Endothelial cell of umbilical vein (primary cell): Measurements from ENCODE around the gene JAZF1. TPM values are rescaled to one million over a fixed set of nuclear protein-coding genes. Genes with fewer than 3 reads are reported as not detected.

Experiments used
- BruUV-seq: library from RNA; stranded (reverse); fragments of 400-500 nt; replicated peaks from 2 replicates; lab custom pipeline; 2021; lab: Mats Ljungman, UMichigan
- CTCF ChIA-PET: fragments of 300-600, 350-600 bp; sonication (Branson Sonifier 250); formaldehyde crosslinking; loops from one replicate; lab custom pipeline; 2021; ENCODE audit warnings: antibody characterized with exemption, inconsistent platforms; lab: Charles Lee
- POLR2A ChIA-PET: fragments of 300-600, 350-600 bp; sonication (Branson Sonifier 250); formaldehyde crosslinking; loops from one replicate; lab custom pipeline; 2021; ENCODE audit warnings: antibody characterized with exemption, inconsistent platforms; lab: Charles Lee
- DNase-seq: peaks from one replicate; pipeline ENCODE4 v3.0.0-alpha.2; 2011; ENCODE audit warnings: low read depth, low spot score
- FAIRE-seq: peaks from 2 replicates; lab custom pipeline; 2011; peaks lifted over from hg19 to GRCh38; lab: Jason Lieb, UNC
- H2AFZ ChIP-seq: 2 replicates; pipeline ENCODE4 v1.6.0; 2012; ENCODE audit warnings: low read depth, low read length, control low read depth, inconsistent platforms
- H3K27ac ChIP-seq: 2 replicates; pipeline ENCODE4 v1.5.1; 2011; ENCODE audit warnings: low read depth, mild to moderate bottlenecking, control low read depth, low read length, moderate library complexity; ENCODE audit not compliant: insufficient read depth
- H3K27me3 ChIP-seq, 2 experiments: 2 replicates each; pipeline versions ENCODE4 v1.6.0 to v1.6.1; 2011; ENCODE audit warnings: low read length in 2 of 2, mixed read lengths in 1 of 2; ENCODE audit not compliant: control insufficient read depth in 2 of 2, insufficient read depth in 2 of 2
- H3K36me3 ChIP-seq, 2 experiments: 2 replicates in 1 of 2; 3 replicates in 1 of 2; pipeline ENCODE4 v1.5.1; 2011; ENCODE audit warnings: low read length in 2 of 2, mild to moderate bottlenecking in 1 of 2, moderate library complexity in 1 of 2; ENCODE audit not compliant: control insufficient read depth in 2 of 2, insufficient read depth in 2 of 2; ENCODE audit errors: extremely low read depth in 1 of 2
- H3K4me1 ChIP-seq: 3 replicates; pipeline ENCODE4 v1.5.1; 2011; ENCODE audit warnings: mild to moderate bottlenecking, low read length; ENCODE audit not compliant: control insufficient read depth, insufficient read depth; ENCODE audit errors: extremely low read depth
- H3K4me2 ChIP-seq: 2 replicates; pipeline ENCODE4 v1.6.1; 2011; ENCODE audit warnings: low read length, control low read depth, mixed read lengths; ENCODE audit not compliant: insufficient read depth
- H3K4me3 ChIP-seq, 3 experiments: fragments of 200-600 bp in 1 of 3; sonication (generic), shearing (Covaris generic) in 1 of 3; replicated peaks in 1 of 3; 2 replicates each; pipeline ENCODE4 v1.5.1; 2011 to 2016; ENCODE audit warnings: control low read depth in 3 of 3, low read length in 3 of 3, mild to moderate bottlenecking in 2 of 3, inconsistent platforms in 1 of 3, low read depth in 1 of 3, moderate library complexity in 1 of 3; ENCODE audit not compliant: insufficient read depth in 1 of 3
- H3K79me2 ChIP-seq: 2 replicates; pipeline ENCODE4 v1.6.0; 2012; ENCODE audit warnings: low read length, inconsistent platforms; ENCODE audit not compliant: control insufficient read depth, insufficient read depth
- H3K9ac ChIP-seq: replicated peaks from 2 replicates; pipeline ENCODE3; 2011; ENCODE audit warnings: low read length, control low read depth; ENCODE audit not compliant: insufficient read depth; ENCODE audit errors: extremely low read depth
- H3K9me1 ChIP-seq: replicated peaks from 3 replicates; pipeline ENCODE4 v1.6.0; 2011; ENCODE audit warnings: mild to moderate bottlenecking, low read length; ENCODE audit not compliant: control insufficient read depth, insufficient read depth; ENCODE audit errors: extremely low read depth
- H3K9me3 ChIP-seq: replicated peaks from 2 replicates; pipeline ENCODE4 v1.5.1; 2012; ENCODE audit warnings: low read length, inconsistent platforms; ENCODE audit not compliant: control insufficient read depth, insufficient read depth
- H4K20me1 ChIP-seq: replicated peaks from 2 replicates; pipeline ENCODE3; 2011; ENCODE audit warnings: mild to moderate bottlenecking, low read length; ENCODE audit not compliant: control insufficient read depth, insufficient read depth; ENCODE audit errors: extremely low read depth
- CTCF ChIP-seq, 2 donors: IDR thresholded peaks; 1 replicate in 1 of 2; 2 replicates in 1 of 2; pipeline ENCODE4 v1.5.1; 2011; ENCODE audit warnings: low read length in 2 of 2, mild to moderate bottlenecking in 2 of 2, moderate library complexity in 2 of 2, control low read depth in 1 of 2, inconsistent platforms in 1 of 2, low read depth in 1 of 2; ENCODE audit not compliant: insufficient read depth in 1 of 2; ENCODE audit errors: extremely low read depth in 1 of 2
- EZH2 ChIP-seq: IDR thresholded peaks from 2 replicates; pipeline ENCODE4 v1.6.1; 2012; ENCODE audit warnings: borderline replicate concordance, low read depth, mild to moderate bottlenecking, moderate library complexity, low read length, inconsistent platforms; ENCODE audit not compliant: severe bottlenecking
- FOS ChIP-seq: IDR thresholded peaks from 2 replicates; pipeline ENCODE4 v1.6.1; 2011; ENCODE audit warnings: mild to moderate bottlenecking, low read length, moderate library complexity, borderline replicate concordance; ENCODE audit not compliant: insufficient read depth
- GATA2 ChIP-seq: IDR thresholded peaks from 2 replicates; pipeline ENCODE4 v1.7.0; 2011; ENCODE audit warnings: low read depth, mild to moderate bottlenecking, moderate library complexity, mixed read lengths, low read length; ENCODE audit not compliant: insufficient read length, insufficient read depth
- JUN ChIP-seq: IDR thresholded peaks from 2 replicates; pipeline ENCODE4 v1.6.1; 2011; ENCODE audit warnings: borderline replicate concordance, low read depth; ENCODE audit not compliant: insufficient read length, insufficient read depth
- MAX ChIP-seq: IDR thresholded peaks from 2 replicates; pipeline ENCODE4 v1.6.1; 2011; ENCODE audit not compliant: insufficient read depth, insufficient read length
- MYC ChIP-seq: IDR thresholded peaks from one replicate; pipeline ENCODE4 v1.6.1; 2011; ENCODE audit warnings: mild to moderate bottlenecking, low read depth, low read length
- POLR2A ChIP-seq: IDR thresholded peaks from 2 replicates; pipeline ENCODE4 v1.6.1; 2012; ENCODE audit warnings: low read depth, mild to moderate bottlenecking, control low read depth, low read length
- POLR2AphosphoS5 ChIP-seq: IDR thresholded peaks from 2 replicates; pipeline ENCODE4 v1.6.1; 2012; ENCODE audit warnings: low read depth, mild to moderate bottlenecking, control low read depth, low read length, moderate library complexity; ENCODE audit not compliant: insufficient read depth
- dilution Hi-C: fragments of 300-500 bp; cut with MboI; formaldehyde crosslinking; loops from one replicate; pipeline ENCODE4 v1.15.0; 2019; ENCODE audit warnings: low sequenced_read_pairs; ENCODE audit not compliant: extremely low pct_ligation_motif_present
- intact Hi-C: fragments of 100-400 bp; cut with micrococcal nuclease; formaldehyde crosslinking; loops from one replicate; pipeline ENCODE4 v1.10.0; 2022
- polyA plus RNA-seq, 4 experiments: library from polyadenylated mRNA; depleted of rRNA in 3 of 4; stranded (reverse) in 3 of 4; unstranded in 1 of 4; fragments of >200 nt; gene quantifications; 2 replicates each; pipeline versions ENCODE4 v1.2.1 to v1.2.3, GENCODE V29; 2011 to 2012; ENCODE audit warnings: missing spikeins in 1 of 4
- total RNA-seq: library from RNA; stranded (reverse); gene quantifications from 2 replicates; pipeline ENCODE4 v1.2.3, GENCODE V29; 2021

Gene JAZF1
- total and polyA plus RNA-seq, 2 donors (not counting 3 experiments of a cell fraction or from before 2014, with no cell fraction given), result 2.5 to 16.9 TPM

GRCh38 chr7:28174901-28175661 lies 5.5 kb downstream of the JAZF1 start:
- CTCF ChIA-PET, result interaction anchor here (1.1 kb wide), 1 partner anchor 9 kb away, joined by 3 read pairs; no protein-coding TSS in a partner anchor
- TF ChIP-seq CTCF (IDR thresholded peaks at IDR 0.05; ENCODE audit: extremely low read depth in 1 of 2, insufficient read depth in 1 of 2, low read depth in 1 of 2, low read length in 2 of 2), result no peak
- TF ChIP-seq POLR2AphosphoS5, result no peak
- no peak for TF ChIP-seq EZH2
- Histone ChIP-seq H3K27ac (no peak overlapping the region), H3K79me2 (peaks cover 24% of the 10 kb centered on the region), H2AFZ (no peak overlapping the region), H4K20me1 (no peaks in the 10 kb centered on the region), H3K9ac (no peak overlapping the region), H3K4me1 (peaks cover 8% of the 10 kb centered on the region), H3K4me2 (no peak overlapping the region), H3K4me3 (no peak overlapping the region), H3K27me3 (no peaks in the 10 kb centered on the region), H3K9me3 (no peaks in the 10 kb centered on the region), H3K36me3 (no peaks in the 10 kb centered on the region), H3K9me1 (no peaks in the 10 kb centered on the region)
- DNase-seq (no peak), FAIRE-seq (no peak)
- dilution Hi-C loops (no loop called here), intact Hi-C loops (no loop called here)
- POLR2A ChIA-PET, result no interaction called here
- BruUV-seq, result no TSS peak

- Histone ChIP-seq H3K36me3 (no peaks in the 10 kb centered on the region), H2AFZ (no peak overlapping the region), H3K9ac (no peak overlapping the region), H3K4me1 (peaks cover 8% of the 10 kb centered on the region), H4K20me1 (no peaks in the 10 kb centered on the region), H3K27me3 (no peaks in the 10 kb centered on the region), H3K9me1 (no peaks in the 10 kb centered on the region), H3K79me2 (peaks cover 24% of the 10 kb centered on the region), H3K4me2 (no peak overlapping the region), H3K4me3 (no peak overlapping the region), H3K9me3 (no peaks in the 10 kb centered on the region), H3K27ac (no peak overlapping the region)
- ChIA-PET POLR2A (no interaction called here), CTCF (no interaction called here)
- intact Hi-C loops (no loop called here), dilution Hi-C loops (no loop called here)
- TF ChIP-seq MAX (no peak), FOS (no peak), POLR2A (no peak), POLR2AphosphoS5 (no peak), EZH2 (no peak), CTCF (IDR thresholded peaks at IDR 0.05; ENCODE audit: extremely low read depth in 1 of 2, insufficient read depth in 1 of 2, low read depth in 1 of 2, low read length in 2 of 2) (no peak), GATA2 (no peak), MYC (no peak), JUN (no peak)
- no peak for FAIRE-seq
- BruUV-seq, result no TSS peak
- DNase-seq, result no peak
Observed at GRCh38 chr7:28174442-28174841, 6.2 kb downstream of the JAZF1 start.
